OCI-LY7 (cell line): Measurements from ENCODE around the gene ATF7. TPM values are rescaled to one million over a fixed set of nuclear protein-coding genes. Genes with fewer than 3 reads are reported as not detected.

Experiments
- BruUV-seq: library from RNA; stranded (reverse); fragments of 400-500 nt; replicated peaks from 2 replicates; lab custom pipeline; 2021; lab: Mats Ljungman, UMichigan
- CTCF ChIA-PET: fragments of 300-600 bp; sonication (Branson Sonifier 250); formaldehyde crosslinking; loops from one replicate; lab custom pipeline; 2022; ENCODE audit warnings: antibody characterized with exemption; ENCODE audit not compliant: unreplicated experiment; lab: Charles Lee
- POLR2A ChIA-PET: fragments of 300-600 bp; sonication (Branson Sonifier 250); formaldehyde crosslinking; loops from one replicate; lab custom pipeline; 2022; ENCODE audit warnings: antibody characterized with exemption; lab: Charles Lee
- DNase-seq: peaks from one replicate; pipeline ENCODE4 v3.0.0-alpha.2; 2015; ENCODE audit warnings: low spot score
- H2AFZ ChIP-seq: fragments of 200-600 bp; sonication (generic), shearing (Covaris generic); 2 replicates; pipeline ENCODE4 v1.6.1; 2014; ENCODE audit warnings: mild to moderate bottlenecking, antibody characterized with exemption, low read length, moderate library complexity
- H3K27ac ChIP-seq: fragments of 200-600 bp; sonication (generic); 2 replicates; pipeline ENCODE4 v1.5.1; 2014; ENCODE audit warnings: mixed run types, low read depth, mild to moderate bottlenecking, moderate library complexity, low read length, inconsistent platforms; ENCODE audit not compliant: poor library complexity, severe bottlenecking
- H3K36me3 ChIP-seq: fragments of 200-600 bp; sonication (generic); 2 replicates; pipeline ENCODE4 v1.6.1; 2014; ENCODE audit warnings: mild to moderate bottlenecking, antibody characterized with exemption, low read length, moderate library complexity, mixed read lengths; ENCODE audit not compliant: insufficient read depth
- H3K4me1 ChIP-seq: fragments of 200-600 bp; sonication (generic); 2 replicates; pipeline ENCODE4 v1.5.1; 2014; ENCODE audit warnings: mild to moderate bottlenecking, low read length; ENCODE audit not compliant: insufficient read depth, poor library complexity, severe bottlenecking
- H3K4me2 ChIP-seq: fragments of 200-600 bp; sonication (generic); 2 replicates; pipeline ENCODE4 v1.6.1; 2014; ENCODE audit warnings: mild to moderate bottlenecking, low read length
- H3K4me3 ChIP-seq: fragments of 200-600 bp; sonication (generic); 2 replicates; pipeline ENCODE4 v1.5.1; 2014; ENCODE audit warnings: mild to moderate bottlenecking, low read depth, low read length; ENCODE audit not compliant: poor library complexity, severe bottlenecking
- H3K79me2 ChIP-seq: fragments of 200-600 bp; sonication (generic); 2 replicates; pipeline ENCODE4 v1.6.1; 2016; ENCODE audit warnings: low read depth, mild to moderate bottlenecking, low read length, moderate library complexity, mixed read lengths; ENCODE audit not compliant: insufficient read depth
- H3K9me2 ChIP-seq: fragments of 200-600 bp; sonication (generic); 2 replicates; pipeline ENCODE4 v1.6.1; 2016; ENCODE audit warnings: mild to moderate bottlenecking, low read length, mixed read lengths; ENCODE audit not compliant: insufficient read depth
- H3K9me3 ChIP-seq: fragments of 200-600 bp; sonication (generic); 2 replicates; pipeline ENCODE4 v1.6.1; 2014; ENCODE audit warnings: mild to moderate bottlenecking, mixed run types, low read length, mixed read lengths
- H4K20me1 ChIP-seq: fragments of 200-600 bp; sonication (generic); 2 replicates; pipeline ENCODE4 v1.6.1; 2014; ENCODE audit warnings: mild to moderate bottlenecking, antibody characterized with exemption, low read length, moderate library complexity, mixed read lengths; ENCODE audit not compliant: insufficient read depth
- CTCF ChIP-seq: fragments of 200-600 bp; sonication (generic); conservative IDR thresholded peaks from 2 replicates; pipeline ENCODE4 v1.5.1; 2014; ENCODE audit warnings: mild to moderate bottlenecking, antibody characterized with exemption, low read length, moderate library complexity, mixed read lengths
- EZH2phosphoT487 ChIP-seq: fragments of 200-600 bp; sonication (generic); IDR thresholded peaks from 2 replicates; pipeline ENCODE4 v1.6.1; 2018; ENCODE audit warnings: low read depth, borderline replicate concordance, mild to moderate bottlenecking, mixed run types, antibody characterized with exemption, low read length, moderate library complexity, mixed read lengths
- intact Hi-C: fragments of 100-400 bp; cut with micrococcal nuclease; formaldehyde crosslinking; loops from one replicate; pipeline ENCODE4 v1.10.0; 2022; ENCODE audit not compliant: unreplicated experiment
- total RNA-seq, 2 experiments: library from RNA; depleted of rRNA in 1 of 2; stranded (reverse); fragments of >200 nt in 1 of 2; shearing (Covaris generic) in 1 of 2; gene quantifications; 2 replicates each; pipeline ENCODE4 v1.2.3, GENCODE V29; 2014 to 2022

Gene ATF7
- total RNA-seq, 2 experiments from 2014 or later = 6.8 to 23.2 TPM

GRCh38 chr12:53571295-53571694 lies 54.9 kb downstream of the ATF7 start:
- ChIA-PET POLR2A (interaction anchor here (1.0 kb wide), 1 partner anchor 10 kb away, joined by 3 read pairs; no protein-coding TSS in a partner anchor), CTCF (no interaction called here)
- Histone ChIP-seq H3K4me1 (no peaks in the 10 kb centered on the region), H3K36me3 (no peaks in the 10 kb centered on the region), H2AFZ (no peak overlapping the region), H4K20me1 (no peaks in the 10 kb centered on the region), H3K4me2 (no peak overlapping the region), H3K4me3 (no peak overlapping the region), H3K9me2 (no peaks in the 10 kb centered on the region), H3K27ac (no peak overlapping the region), H3K79me2 (no peaks in the 10 kb centered on the region), H3K9me3 (no peaks in the 10 kb centered on the region)
- intact Hi-C loops = no loop called here
- TF ChIP-seq EZH2phosphoT487 = no peak
- TF ChIP-seq CTCF = no peak
- DNase-seq = no peak
- BruUV-seq = no TSS peak

- intact Hi-C loops = no loop called here
- Histone ChIP-seq H2AFZ (no peak overlapping the region), H4K20me1 (no peaks in the 10 kb centered on the region), H3K36me3 (no peaks in the 10 kb centered on the region), H3K4me3 (no peak overlapping the region), H3K27ac (no peak overlapping the region), H3K4me1 (no peaks in the 10 kb centered on the region), H3K4me2 (no peak overlapping the region), H3K9me2 (no peaks in the 10 kb centered on the region), H3K9me3 (no peaks in the 10 kb centered on the region), H3K79me2 (no peaks in the 10 kb centered on the region)
- DNase-seq = no peak
- ChIA-PET CTCF (no interaction called here), POLR2A (interaction anchor here (1.5 kb wide), 1 partner anchor 11 kb away, joined by 5 read pairs; no protein-coding TSS in a partner anchor)
- no TSS peak for BruUV-seq
- no peak for TF ChIP-seq CTCF
These were observed 57.2 kb downstream of the ATF7 start for GRCh38 chr12:53568809-53569557.
